ENCODE results near the gene ATP1B2.
"Not testable (repeated sequence)": the region's sequence is repeated elsewhere in the genome, so short reads cannot be mapped to it uniquely, and the experiment has no call there.

The ATP1B2 gene

DNA sequence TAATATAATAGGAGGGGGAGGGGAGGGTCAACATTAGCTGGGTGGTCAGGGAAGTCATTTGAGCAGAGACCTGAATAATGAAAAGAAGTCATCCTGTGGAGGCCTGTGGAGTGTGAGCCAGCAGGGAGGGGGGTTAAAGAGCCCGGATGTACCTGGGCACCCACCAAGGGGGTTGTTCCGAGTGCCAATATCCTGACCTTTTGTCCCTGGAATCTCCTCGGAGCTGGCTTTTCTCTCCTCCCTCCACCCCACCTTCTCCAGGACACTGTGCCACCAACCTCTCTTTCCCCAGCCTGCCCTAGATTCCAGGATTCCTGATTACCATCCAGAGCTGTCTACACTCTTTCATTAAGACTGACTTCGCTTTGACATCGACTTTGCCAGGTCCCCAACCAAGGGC is 14.6 kb upstream of the ATP1B2 start:
- DNase-seq = no peak

DNA sequence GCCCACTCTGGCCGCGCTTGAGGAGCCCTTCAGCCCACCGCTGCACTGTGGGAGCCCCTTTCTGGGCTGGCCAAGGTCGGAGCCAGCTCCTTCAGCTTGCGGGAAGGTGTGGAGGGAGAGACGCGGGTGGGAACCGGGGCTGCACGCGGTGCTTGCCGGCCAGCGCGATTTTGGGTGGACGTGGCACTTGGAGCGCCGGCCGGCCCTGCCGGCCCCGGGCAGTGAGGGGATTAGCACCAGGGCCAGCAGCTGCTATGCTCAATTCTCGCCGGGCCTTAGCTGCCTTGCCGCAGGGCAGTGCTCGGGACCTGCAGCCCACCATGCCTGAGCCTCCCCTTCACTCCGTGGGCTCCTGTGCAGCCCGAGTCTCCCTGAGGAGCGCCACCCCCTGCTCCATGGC is 9.9 kb upstream of the ATP1B2 start:
- DNase-seq = no peak

DNA sequence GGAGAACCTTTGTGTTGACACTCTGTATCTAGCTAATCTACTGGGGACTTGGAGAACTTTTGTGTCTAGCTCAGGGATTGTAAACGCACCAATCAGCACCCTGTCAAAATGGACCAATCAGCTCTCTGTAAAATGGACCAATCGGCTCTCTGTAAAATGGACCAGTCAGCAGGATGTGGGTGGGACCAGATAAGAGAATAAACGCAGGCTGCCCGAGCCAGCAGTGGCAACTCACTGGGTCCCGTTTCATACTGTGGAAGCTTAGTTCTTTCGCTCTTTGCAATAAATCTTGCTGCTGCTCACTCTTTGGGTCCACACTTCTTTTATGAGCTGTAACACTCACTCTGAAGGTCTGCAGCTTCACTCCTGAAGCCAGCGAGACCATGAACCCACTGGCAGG is 9.1 kb upstream of the ATP1B2 start:
- DNase-seq = not testable (repeated sequence)

DNA sequence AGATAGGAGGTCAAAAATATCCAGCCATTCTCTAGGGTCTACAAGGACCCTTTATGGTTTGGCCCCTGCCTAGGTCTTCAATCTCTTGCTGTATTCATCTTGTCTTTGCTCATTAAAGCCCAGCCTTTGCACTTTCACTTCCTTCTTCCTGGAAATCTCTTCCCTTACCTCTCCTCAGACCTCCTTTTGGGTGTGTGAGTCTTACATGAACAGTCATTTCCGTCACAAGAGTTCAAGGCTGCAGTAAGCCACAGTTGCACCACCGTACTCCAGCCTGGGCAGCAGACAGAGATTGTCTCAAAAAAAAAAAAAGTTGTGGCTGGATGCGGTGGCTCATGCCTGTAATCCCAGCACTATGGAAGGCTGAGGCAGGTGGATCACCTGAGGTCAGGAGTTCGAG is 6.0 kb upstream of the ATP1B2 start:
- DNase-seq = no peak

DNA sequence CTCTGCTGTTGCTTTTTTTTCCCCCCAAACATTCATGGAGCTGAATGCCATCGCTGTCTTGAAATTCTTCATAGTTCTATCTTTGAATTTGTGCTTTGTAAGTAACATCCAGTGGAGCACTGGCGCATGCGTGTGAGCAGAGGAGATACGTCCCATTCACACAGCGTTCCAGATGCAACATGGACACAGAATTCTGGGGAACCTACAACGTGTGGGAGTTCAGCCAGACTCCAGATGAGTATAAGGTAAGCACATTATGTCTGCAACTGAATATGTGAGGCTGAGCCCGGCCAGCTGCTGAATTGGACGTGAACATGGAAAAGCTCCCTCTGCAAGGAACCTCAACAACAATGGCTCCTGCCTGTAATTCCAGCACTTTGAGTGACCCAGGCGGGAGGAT is 4.3 kb upstream of the ATP1B2 start:
- DNase-seq = no peak

DNA sequence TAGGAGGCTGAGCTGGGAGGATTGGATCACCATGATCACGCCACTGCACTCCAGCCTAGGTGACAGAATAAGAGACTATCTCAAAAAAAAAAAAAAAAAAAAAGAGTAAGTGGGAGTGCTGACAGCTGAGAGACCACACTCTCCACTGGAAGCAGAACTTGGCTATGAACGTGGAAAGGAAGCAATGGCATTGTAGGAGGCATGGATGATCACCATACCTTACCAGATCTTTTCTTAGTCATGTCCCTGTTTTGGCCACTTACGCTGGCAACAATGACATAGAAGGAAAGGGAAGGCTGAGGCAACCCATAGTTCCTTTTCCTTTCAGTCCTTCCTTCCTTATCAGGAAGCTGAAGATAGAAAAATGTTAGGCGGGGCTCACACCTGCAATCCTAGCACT is 3.7 kb upstream of the ATP1B2 start:
- DNase-seq = no peak

DNA sequence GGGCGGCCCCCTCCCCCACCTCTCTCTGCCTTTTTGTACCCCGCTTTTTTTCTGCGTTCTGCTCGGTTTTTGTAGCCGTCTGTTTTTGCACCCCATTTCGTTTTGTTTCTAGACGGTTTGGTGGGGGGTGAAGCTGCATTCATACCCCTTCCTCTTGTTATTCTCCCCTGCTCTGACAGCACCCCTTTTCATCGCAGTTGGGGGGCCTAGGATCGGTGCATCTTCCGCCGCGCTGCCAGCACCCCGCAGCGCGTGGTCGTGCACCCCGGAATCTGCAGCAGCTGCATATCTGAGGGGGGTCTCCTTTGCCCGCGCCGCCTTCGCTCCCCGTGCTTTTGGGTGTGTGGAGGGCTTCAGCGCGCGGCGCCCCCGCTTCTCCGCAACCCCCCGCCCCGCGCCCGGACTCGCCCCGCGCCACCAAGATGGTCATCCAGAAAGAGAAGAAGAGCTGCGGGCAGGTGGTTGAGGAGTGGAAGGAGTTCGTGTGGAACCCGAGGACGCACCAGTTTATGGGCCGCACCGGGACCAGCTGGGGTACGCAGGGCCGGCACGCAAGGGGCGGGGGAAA is 455 bp downstream of the ATP1B2 start:
- no peak for DNase-seq

DNA sequence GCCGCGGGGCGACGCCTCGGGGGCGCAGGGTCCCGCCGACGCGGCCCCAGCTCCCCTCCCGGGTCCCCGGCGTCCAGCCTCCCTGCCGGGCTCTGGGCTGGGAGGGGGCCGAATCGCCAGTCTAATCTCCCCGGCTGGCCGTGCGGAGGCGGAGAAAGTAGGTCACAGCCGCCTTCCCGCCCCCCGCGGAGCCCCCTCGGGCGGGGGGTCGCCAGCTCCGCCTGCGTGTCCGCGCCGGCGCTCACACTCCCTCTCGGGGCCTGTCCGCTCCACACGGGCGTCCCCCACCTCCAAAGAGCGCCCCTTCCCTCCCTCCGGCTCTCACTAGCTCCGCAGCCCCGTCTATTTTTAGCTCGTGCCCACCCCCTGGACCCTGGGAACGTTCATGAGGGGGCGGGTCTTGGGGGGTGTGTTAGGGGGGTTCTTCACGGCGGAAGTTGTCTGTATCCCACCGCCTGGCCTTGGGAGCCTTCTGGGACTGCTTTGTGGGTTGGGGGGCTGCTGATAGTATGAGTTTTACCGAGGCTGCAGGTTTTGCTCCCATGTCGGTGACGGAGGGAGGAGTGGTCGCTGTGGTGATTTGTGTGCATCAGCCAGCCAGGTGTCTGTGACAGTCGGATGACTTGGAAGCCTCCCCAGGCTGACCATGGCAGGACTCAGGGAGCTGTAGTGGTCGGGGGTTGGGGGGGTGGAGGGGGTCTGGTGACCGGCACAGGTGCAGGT is 1.1 kb downstream of the ATP1B2 start:
- no peak for DNase-seq

DNA sequence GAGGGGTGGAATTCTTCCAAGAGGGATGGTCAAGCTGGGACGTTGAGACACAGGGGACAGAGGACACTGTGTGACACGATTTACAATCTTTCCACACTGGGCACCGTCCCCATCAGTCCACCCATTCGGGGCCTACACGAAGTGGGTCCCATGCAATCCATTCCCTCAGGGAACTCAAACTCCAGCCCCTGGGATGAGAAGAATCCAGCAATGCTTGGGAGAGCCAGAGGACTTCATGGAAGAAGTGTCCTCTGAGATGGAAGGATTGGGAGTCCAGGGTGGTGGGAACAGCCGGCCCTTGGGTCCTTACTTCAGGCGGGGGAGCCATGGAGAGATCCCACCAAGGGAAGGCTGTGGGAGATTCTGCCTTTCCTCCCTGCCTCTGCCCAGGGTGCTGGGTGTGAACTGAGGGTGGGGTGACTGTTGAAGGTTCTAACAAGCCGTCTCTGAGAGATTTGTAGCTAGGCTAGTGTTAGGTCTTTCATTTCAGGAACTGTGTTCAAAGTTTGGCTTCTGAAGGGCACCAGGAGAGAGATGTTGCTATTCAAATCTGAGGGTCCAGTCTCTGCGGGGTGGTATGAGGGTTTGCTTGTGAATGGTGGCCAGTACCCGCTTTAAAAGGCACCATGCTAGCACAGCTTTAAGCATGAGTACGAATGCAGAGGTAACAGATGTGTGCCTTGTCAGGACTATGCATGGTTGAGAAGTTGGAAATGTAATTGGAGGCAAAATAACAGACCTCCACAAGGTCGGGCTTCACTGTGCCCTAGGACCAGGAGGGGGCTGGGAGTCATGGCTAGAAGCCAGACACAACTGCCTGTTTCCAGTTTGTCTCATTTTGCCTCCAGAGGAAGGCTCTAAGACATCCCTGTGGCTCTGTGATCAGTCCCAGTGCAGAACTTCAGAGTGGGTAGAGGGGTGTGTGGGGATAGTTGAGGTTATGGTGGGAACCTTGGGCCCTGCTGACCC is 1.9 kb downstream of the ATP1B2 start:
- DNase-seq = no peak

DNA sequence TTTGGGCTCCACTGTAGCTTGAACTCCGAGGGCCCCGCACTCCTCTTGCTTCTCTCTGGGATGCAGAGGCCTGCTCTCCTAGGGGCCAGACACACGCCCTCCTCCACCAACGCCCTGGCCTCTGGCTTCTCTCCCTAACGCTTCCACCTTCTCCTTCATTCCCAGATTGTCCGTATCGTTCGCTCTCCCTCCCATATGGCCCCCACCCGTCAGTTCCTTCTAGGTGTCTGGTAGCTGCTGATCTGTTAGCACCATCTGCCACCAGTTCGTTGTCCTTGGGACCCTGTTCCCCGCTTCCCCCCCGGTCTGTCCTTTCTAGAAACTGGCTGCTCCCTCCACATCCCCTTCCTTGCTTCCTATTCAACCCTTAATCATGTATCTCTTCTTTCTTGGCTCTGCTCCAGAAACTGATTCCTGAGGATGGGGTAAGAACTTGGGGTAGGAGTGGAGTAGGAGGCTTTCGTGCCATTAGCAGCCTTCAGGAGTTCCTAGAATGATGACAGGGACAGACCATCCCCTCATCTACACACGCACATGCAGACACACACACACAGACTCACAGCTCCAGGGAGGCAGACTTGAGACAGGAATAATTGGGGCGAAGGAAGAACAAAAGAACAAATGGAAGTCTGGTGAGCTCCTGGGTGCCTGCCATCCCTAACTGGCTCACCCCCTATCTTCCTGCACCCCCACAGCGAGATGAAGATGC is 4.3 kb downstream of the ATP1B2 start:
- DNase-seq = no peak

DNA sequence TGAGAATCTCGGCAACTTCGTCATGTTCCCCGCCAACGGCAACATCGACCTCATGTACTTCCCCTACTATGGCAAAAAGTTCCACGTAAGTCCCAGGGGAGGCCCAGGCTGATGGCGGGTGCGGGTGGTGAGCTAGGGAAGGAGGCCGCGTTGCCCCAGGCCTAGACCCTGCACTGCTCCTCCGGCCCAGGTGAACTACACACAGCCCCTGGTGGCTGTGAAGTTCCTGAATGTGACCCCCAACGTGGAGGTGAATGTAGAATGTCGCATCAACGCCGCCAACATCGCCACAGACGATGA is 4.8 kb downstream of the ATP1B2 start:
- DNase-seq = no peak

DNA sequence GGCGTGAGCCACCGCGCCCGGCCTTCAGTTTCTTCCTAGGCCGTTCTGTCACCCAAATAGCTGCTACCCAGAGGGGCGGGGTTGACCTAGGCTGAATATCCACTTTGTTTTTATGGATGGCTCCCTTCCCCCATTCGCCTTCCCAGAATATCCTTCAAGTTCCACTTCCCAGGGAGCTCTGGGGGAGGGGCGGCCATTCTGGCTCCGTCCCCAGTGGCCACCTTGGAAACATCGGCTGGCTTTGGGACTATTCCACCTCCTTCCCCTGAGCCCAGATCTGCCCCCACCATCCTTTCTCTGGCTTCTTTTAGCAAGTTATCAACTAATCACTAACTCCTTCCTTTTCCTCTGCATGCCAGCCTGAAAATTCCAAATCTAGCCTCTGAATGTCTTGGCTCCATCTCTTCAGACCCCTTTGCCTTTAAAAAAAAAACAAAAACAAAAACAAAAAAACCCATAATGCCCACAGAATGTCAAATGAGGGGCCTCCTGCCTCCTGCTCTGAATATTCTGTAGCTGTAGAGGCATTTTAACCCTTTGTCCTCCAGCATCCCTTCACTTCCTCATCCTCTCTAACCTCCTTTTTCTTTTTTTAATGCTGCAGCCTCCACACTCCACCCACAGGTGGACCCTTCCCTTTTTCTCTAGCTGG is 6.4 kb downstream of the ATP1B2 start:
- DNase-seq = no peak

DNA sequence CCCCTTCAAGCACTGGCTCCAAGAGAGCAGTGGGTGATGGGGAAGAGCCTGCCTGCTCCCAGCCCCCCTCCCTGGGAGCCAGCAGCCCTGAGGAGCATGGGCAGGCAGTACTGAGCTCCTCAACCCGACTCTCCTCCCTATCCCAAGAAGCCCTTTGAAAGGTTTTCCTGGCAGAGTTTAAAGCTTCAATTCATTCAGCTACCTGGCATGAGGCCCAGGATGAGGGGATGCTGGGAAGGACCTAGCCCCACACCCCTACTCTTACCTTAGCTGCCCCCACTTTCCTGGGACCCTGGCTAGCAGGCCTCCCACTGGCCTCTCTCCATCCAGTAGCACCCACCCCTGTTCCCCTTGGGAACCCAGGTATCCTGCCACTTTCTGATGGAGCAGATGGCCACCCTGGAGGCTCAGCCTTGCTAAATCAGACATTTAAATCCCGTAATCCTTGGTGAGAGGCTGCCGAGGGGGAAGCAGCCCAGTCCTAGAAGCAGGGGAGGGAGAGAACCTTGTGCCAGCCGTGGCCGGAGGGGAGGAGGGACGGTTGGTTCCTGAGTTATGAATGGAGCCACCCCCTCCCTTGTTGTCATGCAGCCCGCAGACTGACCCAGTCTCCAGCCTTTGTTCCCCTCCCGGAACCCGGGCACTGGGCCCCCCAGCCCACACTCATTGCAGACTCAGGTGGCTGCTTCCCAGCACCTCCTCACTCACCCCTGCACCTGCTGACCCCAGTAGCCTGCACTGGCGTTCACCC is 17.1 kb downstream of the ATP1B2 start:
- DNase-seq = no peak

DNA sequence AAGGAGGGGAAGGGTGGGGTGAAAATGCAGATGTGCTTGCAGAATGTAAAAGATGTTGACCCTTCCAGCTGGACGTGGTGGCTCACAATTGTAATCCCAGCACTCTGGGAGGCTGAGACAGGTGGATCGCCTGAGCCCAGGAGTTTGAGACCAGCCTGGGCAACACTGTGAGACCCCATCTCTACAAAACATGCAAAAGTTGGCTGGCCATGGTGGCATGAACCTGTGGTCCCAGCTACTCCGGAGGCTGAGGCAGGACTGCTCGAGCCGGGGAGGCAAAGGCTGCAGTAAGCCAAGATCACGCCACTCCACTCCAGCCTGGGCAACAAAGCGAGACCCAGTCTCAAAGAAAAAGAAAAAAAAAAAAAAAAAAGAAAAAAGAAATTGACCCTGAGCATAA is 17.8 kb downstream of the ATP1B2 start:
- DNase-seq = no peak

DNA sequence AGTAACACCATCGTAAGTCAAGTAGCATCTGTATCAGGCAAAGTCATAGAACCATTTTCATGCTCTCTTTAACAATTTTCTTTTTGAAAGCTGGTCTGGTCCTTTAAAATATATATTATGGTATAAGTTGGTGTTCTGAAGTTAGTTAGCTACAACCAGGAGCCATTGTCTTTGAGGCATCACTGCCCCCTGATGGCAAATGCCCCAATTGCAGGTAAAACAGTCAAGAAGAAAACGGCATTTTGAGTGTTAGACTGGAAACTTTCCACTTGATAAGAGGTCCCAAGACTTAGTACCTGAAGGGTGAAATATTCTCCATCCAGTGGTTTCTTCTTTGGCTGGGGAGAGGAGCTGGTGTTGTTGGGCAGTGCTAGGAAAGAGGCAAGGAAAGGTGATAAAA is 22.5 kb downstream of the ATP1B2 start:
- DNase-seq = no peak

DNA sequence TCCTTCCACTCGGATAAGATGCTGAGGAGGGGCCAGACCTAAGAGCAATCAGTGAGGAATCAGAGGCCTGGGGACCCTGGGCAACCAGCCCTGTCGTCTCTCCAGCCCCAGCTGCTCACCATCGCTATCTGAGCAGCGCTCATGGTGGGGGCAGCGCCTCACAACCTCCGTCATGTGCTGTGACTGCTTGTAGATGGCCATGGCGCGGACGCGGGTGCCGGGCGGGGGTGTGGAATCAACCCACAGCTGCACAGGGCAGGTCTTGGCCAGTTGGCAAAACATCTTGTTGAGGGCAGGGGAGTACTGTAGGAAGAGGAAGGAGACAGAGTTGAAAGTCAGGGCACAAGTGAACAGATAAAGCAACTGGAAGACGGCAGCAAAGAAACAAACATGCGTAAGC is 24.2 kb downstream of the ATP1B2 start:
- DNase-seq = no peak

DNA sequence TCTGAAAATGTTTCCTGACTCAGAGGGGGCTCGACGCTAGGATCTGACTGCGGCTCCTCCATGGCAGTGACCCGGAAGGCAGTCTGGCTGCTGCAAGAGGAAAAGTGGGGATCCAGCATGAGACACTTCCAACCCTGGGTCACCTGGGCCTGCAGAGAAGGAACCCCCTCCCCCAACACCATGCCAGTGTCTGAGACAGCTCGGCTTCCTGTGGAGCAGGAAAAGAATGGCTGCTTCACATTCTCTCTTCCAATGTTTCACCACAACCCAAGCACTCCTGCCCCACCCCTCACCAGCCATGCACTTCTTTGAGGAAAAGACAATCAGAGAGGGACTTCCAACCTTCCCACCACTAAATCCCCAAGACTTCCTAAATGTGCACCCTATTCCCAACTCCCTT is 25.8 kb downstream of the ATP1B2 start:
- DNase-seq = no peak

DNA sequence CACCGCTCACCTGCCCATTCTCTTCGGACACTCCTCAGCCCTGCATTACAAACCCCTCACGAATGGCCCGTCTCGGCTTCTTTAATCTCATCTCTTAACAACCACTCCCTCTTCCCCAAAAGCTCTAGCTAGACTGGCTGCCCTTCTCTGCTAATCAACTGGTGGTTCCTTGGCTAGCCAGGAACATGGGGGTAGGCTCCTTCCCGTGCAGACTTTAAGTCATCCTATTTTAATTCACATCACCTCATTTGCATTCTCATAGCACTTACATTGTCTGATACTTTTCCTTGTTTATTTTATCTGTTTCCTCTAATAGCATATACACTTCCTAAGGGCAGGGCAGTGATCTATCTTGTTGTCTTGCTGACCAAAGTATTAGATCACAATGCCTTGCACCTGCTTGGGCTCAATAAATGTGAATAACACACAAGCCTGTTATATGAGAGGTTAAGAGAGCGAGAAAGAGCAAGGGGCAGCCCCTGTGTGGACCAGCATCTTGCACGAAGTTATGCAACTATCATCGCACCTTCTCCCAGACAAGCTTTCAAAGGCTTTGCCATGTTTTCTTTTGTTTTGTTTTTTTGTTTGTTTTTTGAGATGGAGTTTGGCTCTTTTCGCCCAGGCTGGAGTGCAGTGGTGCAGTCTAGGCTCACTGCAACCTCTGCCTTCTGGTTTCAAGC is 26.8 kb downstream of the ATP1B2 start:
- DNase-seq = no peak

DNA sequence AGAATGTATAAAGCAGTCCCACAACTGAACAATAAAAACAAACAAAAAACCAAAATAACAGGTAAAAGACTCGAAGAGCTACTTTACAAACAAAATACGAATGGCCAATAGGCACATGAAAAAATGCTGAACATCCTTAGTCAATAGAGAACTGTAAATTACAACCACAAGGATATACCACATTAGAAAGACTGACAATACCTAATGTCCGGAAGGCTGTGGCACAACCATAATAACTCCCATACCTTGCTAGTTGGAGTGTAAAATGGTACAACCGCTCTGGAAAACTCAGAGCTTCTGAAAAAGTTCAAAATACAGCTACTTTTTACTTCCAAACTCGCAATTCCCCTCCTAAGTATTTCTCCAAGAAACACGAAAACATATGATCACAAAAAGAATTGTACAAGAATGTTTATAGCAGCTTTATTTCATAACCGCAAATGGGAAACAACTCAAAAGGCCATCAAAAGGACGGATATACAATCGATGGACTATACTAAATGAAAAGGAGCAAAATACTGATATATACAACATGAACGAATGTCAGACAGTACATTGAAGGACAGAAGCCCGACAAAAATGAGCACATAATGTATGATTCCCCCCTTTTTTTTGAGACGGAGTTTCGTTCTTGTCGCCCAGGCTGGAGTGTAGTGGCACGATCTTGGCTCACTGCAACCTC is 34.3 kb downstream of the ATP1B2 start:
- DNase-seq = no peak

DNA sequence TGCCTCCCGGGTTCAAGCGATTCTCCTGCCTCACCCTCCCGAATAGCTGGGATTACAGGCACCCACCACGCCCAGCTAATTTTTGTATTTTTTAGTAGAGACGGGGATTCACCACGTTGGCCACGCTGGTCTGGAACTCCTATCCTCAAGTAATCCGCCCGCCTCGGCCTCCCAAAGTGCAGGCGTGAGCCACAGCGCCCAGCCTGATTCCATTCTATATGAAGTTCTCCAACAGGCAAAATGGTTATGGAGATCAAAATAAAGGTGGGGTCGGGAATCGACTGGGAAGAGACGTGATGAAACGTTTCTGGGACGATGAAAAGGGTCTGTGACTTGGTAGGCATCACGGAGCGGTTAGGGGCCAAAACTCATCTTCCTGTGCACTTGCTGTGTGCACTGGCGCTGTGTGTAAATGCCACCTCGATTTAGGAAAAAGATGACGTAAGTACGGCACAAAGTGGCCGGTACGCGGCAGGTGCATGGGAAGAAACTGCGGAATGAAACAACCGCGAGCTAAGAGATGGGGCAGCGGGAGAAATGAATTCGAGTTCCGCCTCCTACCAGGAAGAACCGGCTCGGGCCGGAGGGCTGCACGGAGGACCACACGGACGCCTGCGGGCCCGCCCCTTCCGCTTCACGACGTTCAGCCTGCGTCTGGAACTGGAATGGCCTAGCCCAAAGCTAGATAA is 35.0 kb downstream of the ATP1B2 start:
- DNase-seq = no peak
